Fibroblast of skin of back (primary cell): ENCODE results near the gene OR5C1. TPM values are rescaled to one million over a fixed set of nuclear protein-coding genes. Genes with fewer than 3 reads are reported as not detected.
"Not testable (repeated sequence)": the region's sequence is repeated elsewhere in the genome, so short reads cannot be mapped to it uniquely, and the experiment has no call there.

Experiments used
- DNase-seq: peaks from one replicate; pipeline ENCODE4 v3.0.0-alpha.2; 2013
- polyA plus RNA-seq, 2 experiments: library from polyadenylated mRNA; unstranded; fragments of 120-200 nt; gene quantifications; one replicate each; pipeline ENCODE4 v1.2.1, GENCODE V29; 2013; ENCODE audit not compliant: insufficient read length in 2 of 2

The OR5C1 gene
- polyA plus RNA-seq (2013, experiment 1 of 2; ENCODE audit: insufficient read length) = not detected
- polyA plus RNA-seq (2013, experiment 2 of 2; ENCODE audit: insufficient read length) = not detected

GRCh38 chr9:122788831-122789230, at the start of gene OR5C1:
Gene OR5C1, plus strand, starts transcription at chr9:122788933. Its CDS starts 0 bp downstream, at chr9:122788933.
- DNase-seq = no peak

- no peak for DNase-seq
These were observed 46.7 kb upstream of the OR5C1 start, which contains the start of gene OR1L6 for GRCh38 chr9:122742003-122742402. Gene OR1L6, plus strand, starts transcription at chr9:122742303. Its CDS starts 7,545 bp downstream, at chr9:122749848.

- no peak for DNase-seq
These were observed 33.9 kb upstream of the OR5C1 start for GRCh38 chr9:122754825-122755224.

GRCh38 chr9:122767817-122768216, 20.9 kb upstream of the OR5C1 start:
- no peak for DNase-seq

- DNase-seq = no peak
These were observed 11.7 kb upstream of the OR5C1 start for GRCh38 chr9:122777052-122777451.

- peak; percentile 69 for DNase-seq
These were observed 10.7 kb upstream of the OR5C1 start for GRCh38 chr9:122777935-122778627.

- DNase-seq = no peak
These were observed 9.6 kb upstream of the OR5C1 start for GRCh38 chr9:122779181-122779580.

- DNase-seq = no peak
These were observed 8.7 kb upstream of the OR5C1 start for GRCh38 chr9:122780026-122780425.

GRCh38 chr9:122781671-122782070, 7.1 kb upstream of the OR5C1 start:
- no peak for DNase-seq

- no peak for DNase-seq
These were observed 3.5 kb upstream of the OR5C1 start for GRCh38 chr9:122785269-122785668.

GRCh38 chr9:122786338-122786737, 2.4 kb upstream of the OR5C1 start:
- DNase-seq = no peak

GRCh38 chr9:122789256-122790046, 718 bp downstream of the OR5C1 start:
- DNase-seq = no peak

- no peak for DNase-seq
These were observed 3.3 kb downstream of the OR5C1 start for GRCh38 chr9:122791872-122792669.

GRCh38 chr9:122797316-122798063, 8.8 kb downstream of the OR5C1 start:
- no peak for DNase-seq

- no peak for DNase-seq
These were observed 11.6 kb downstream of the OR5C1 start, which contains the start of gene OR1K1 for GRCh38 chr9:122800066-122801060. Gene OR1K1, plus strand, starts transcription at chr9:122800123. Its CDS starts 0 bp downstream, at chr9:122800123.

GRCh38 chr9:122806661-122807060, 17.9 kb downstream of the OR5C1 start:
- no peak for DNase-seq

- DNase-seq = no peak
These were observed 18.7 kb downstream of the OR5C1 start for GRCh38 chr9:122807271-122807900.

GRCh38 chr9:122808141-122808540, 19.4 kb downstream of the OR5C1 start:
- DNase-seq = no peak

- not testable (repeated sequence) for DNase-seq
These were observed 20.5 kb downstream of the OR5C1 start for GRCh38 chr9:122809261-122809660.

GRCh38 chr9:122810306-122810946, 21.7 kb downstream of the OR5C1 start:
- DNase-seq = peak; percentile 69
